Lower leg skin (tissue), 3 donors: Measurements from ENCODE around the gene RARRES2.

ENCODE experiments used
- CTCF ChIP-seq, 3 donors: fragments of 450-650 bp; IDR thresholded peaks; one replicate each; pipeline ENCODE4 v1.5.1; 2016; ENCODE audit warnings: antibody characterized with exemption in 3 of 3, mild to moderate bottlenecking in 3 of 3, moderate library complexity in 2 of 3
- POLR2A ChIP-seq, 2 donors: fragments of 450-650 bp; IDR thresholded peaks; one replicate each; pipeline ENCODE4 v1.6.1; 2016 to 2017; ENCODE audit warnings: antibody characterized with exemption in 2 of 2, mild to moderate bottlenecking in 1 of 2, moderate library complexity in 1 of 2

GRCh38 chr7:150374026-150374425, 32.6 kb upstream of the RARRES2 start:
- no peak for TF ChIP-seq POLR2A (IDR thresholded peaks at IDR 0.05)
- no peak for TF ChIP-seq CTCF (IDR thresholded peaks at IDR 0.05)
